ENCODE measurements around the gene ZNF638.

DNA sequence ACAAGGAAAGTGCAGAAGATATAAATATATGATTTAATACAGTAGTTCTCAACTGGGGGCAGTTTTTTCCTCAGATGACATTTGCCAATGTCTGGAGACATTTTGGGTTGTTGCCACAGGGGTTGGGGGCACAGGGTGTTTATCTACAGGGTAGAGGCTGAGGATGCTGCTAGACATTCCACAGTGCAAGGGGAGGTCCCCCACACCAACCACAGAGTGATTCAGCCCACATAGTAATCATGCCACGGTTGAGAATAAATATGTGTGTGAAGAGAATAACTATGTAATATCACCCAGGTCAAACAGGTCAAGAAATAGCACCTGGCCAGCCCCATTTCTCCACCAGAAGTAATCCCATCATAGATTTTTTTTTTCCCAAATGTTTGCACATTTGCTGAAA is 139.7 kb downstream of the ZNF638 start:
- TF ChIP-seq TAF1 (IDR thresholded peaks at IDR 0.05; ENCODE audit: borderline replicate concordance, insufficient read depth, low read length) = no peak
- no peak for TF ChIP-seq SIN3A (IDR thresholded peaks at IDR 0.05; ENCODE audit: borderline replicate concordance, insufficient read depth, low read length)
